ENCODE results near the gene TBX3. TPM values are rescaled to one million over a fixed set of nuclear protein-coding genes. Genes with fewer than 3 reads are reported as not detected.

TBX3 gene
- total RNA-seq, 2 experiments from 2014 or later, result not detected

GRCh38 chr12:114665411-114666260, 18.3 kb downstream of the TBX3 start:
- no peaks in the 10 kb centered on the region for H3K4me1 Mint-ChIP-seq (ENCODE audit: low read depth)
- ATAC-seq (no peak), DNase-seq (no peak)
- no peaks in the 10 kb centered on the region for H3K9me3 Mint-ChIP-seq
- CTCF ChIA-PET, result interaction anchor here (1.1 kb wide), 1 partner anchor 1247 kb away, joined by 3 read pairs; no protein-coding TSS in a partner anchor
- H3K27ac Mint-ChIP-seq, result no peak overlapping the region
- POLR2A ChIA-PET, result no interaction called here
- no peak for TF ChIP-seq CTCF (IDR thresholded peaks at IDR 0.05)
- H3K36me3 Mint-ChIP-seq (ENCODE audit: low read depth), result no peaks in the 10 kb centered on the region
- H3K27me3 Mint-ChIP-seq, result peaks cover 60% of the 10 kb centered on the region
- H3K4me3 Mint-ChIP-seq, result no peak overlapping the region
- intact Hi-C loops (cut with micrococcal nuclease), result no loop called here

GRCh38 chr12:114664651-114665320, 19.2 kb downstream of the TBX3 start:
- no peaks in the 10 kb centered on the region for H3K36me3 Mint-ChIP-seq (ENCODE audit: low read depth)
- H3K4me1 Mint-ChIP-seq (ENCODE audit: low read depth), result no peaks in the 10 kb centered on the region
- intact Hi-C loops (cut with micrococcal nuclease), result loop anchor here (5.0 kb wide), 1 partner anchor 1088 kb away; no protein-coding TSS in a partner anchor
- CTCF ChIA-PET, result no interaction called here
- no peak overlapping the region for H3K4me3 Mint-ChIP-seq
- H3K9me3 Mint-ChIP-seq, result no peaks in the 10 kb centered on the region
- POLR2A ChIA-PET, result no interaction called here
- ATAC-seq (no peak), DNase-seq (no peak)
- peaks cover 53% of the 10 kb centered on the region for H3K27me3 Mint-ChIP-seq
- TF ChIP-seq CTCF (IDR thresholded peaks at IDR 0.05), result no peak
- H3K27ac Mint-ChIP-seq, result no peak overlapping the region

- no peaks in the 10 kb centered on the region for H3K9me3 Mint-ChIP-seq
- peak; percentile 87 for TF ChIP-seq CTCF (IDR thresholded peaks at IDR 0.05)
- H3K4me1 Mint-ChIP-seq (ENCODE audit: low read depth), result no peaks in the 10 kb centered on the region
- ATAC-seq (peak; percentile 56), DNase-seq (peak; percentile 82)
- ChIA-PET POLR2A (no interaction called here), CTCF (interaction anchor here (0.7 to 1.7 kb wide), 4 partner anchors 25 to 1255 kb away, joined by 3 to 10 read pairs (median 4); no protein-coding TSS in a partner anchor)
- intact Hi-C loops (cut with micrococcal nuclease), result loop anchor here (2.0 to 5.0 kb wide), 2 partner anchors 1090 to 1254 kb away; no protein-coding TSS in a partner anchor
- H3K27me3 Mint-ChIP-seq, result peaks cover 41% of the 10 kb centered on the region
- no peak overlapping the region for H3K27ac Mint-ChIP-seq
- no peaks in the 10 kb centered on the region for H3K36me3 Mint-ChIP-seq (ENCODE audit: low read depth)
- H3K4me3 Mint-ChIP-seq, result no peak overlapping the region
Observed at GRCh38 chr12:114662512-114663177, 21.3 kb downstream of the TBX3 start.

- no peaks in the 10 kb centered on the region for H3K36me3 Mint-ChIP-seq (ENCODE audit: low read depth)
- no peaks in the 10 kb centered on the region for H3K4me1 Mint-ChIP-seq (ENCODE audit: low read depth)
- no peak overlapping the region for H3K27ac Mint-ChIP-seq
- no peak overlapping the region for H3K4me3 Mint-ChIP-seq
- H3K27me3 Mint-ChIP-seq, result peaks cover 32% of the 10 kb centered on the region
- ChIA-PET CTCF (no interaction called here), POLR2A (no interaction called here)
- ATAC-seq (no peak), DNase-seq (no peak)
- no peaks in the 10 kb centered on the region for H3K9me3 Mint-ChIP-seq
- intact Hi-C loops (cut with micrococcal nuclease), result loop anchor here (5.0 kb wide), 1 partner anchor 1091 kb away; no protein-coding TSS in a partner anchor
- no peak for TF ChIP-seq CTCF (IDR thresholded peaks at IDR 0.05)
Observed at GRCh38 chr12:114661245-114661644, 22.7 kb downstream of the TBX3 start.

Data from activated CD8-positive, alpha-beta T cell treated with anti-CD3 and anti-CD28 coated beads for 36 hours (primary cell).